ENCODE results near the gene MYO7B.
A peak's percentile ranks its signal among the peaks of the same experiment; 100 is the strongest.

MYO7B gene

DNA sequence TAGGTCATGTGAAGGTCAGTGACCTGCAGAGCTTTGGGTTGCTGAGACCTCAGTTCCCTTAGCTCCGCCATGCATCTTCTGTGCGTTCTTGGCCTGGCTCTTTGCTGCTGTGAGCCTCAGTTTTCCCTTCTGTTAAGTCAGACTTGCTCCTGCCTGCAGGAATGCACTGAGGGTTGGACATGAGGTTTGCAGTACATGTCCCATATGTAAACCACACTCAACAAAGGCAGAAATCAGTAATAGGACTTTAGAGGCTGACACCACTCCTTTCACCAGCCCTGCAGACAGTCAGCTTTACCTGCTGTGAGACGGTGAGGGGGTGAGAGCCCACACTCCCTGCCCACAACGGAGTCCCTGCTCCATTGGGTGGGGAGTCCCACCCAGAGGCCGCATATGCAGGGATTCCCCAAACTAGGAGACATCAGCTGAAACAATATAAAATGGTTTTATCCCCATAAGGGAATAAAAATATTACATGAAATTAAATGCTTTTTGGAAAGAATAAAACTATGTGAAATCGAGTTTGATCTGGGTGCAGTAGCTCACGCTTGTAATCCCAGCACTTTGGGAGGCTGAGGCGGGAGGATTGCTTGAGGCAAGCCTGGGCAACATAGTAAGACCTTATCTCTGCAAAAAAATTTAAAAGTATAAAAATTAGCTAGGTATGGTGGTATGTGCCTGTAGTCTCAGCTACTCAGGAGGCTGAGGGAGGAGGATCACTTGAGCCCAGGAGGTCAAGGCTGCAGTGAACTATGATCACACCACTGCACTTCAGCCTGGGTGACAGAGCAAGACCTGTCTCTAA is 55.1 kb downstream of the MYO7B start:
- DNase-seq: no peak

DNA sequence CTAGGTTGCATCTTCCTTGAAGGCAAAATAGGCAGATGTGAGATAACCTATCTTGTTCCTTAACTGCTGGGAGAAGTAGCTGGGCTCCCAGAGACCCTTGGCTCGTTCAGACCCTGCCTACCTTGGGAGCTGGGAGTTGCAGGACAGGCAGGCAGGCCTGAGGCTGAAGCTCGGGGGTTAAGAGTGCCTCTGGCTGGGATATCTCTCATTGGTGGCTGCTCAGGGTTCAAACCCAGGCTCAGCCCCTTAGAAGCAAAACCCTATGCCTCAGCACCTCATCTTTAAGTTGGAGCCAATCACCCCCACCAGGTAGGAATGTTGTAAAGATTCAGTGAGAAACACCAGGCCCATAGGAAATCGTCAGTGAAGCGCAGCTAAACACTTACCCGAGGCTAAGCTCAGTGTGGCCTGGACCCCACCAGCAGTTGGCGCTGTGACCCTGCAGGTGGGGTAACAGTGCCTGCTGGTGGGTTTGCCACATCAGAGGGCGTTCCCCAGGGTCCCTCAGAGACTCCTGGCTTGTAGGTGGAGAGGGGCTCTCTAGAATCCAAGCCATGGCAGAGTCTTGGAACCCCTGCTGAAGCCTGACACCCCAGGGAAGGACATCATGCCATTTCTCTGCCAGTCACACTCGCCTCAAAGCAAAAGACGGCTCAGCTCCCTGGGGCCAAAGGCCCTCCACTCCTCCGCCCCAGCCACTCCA is 55.9 kb downstream of the MYO7B start:
- DNase-seq: peak in 1 of 2 donors; percentile 22

DNA sequence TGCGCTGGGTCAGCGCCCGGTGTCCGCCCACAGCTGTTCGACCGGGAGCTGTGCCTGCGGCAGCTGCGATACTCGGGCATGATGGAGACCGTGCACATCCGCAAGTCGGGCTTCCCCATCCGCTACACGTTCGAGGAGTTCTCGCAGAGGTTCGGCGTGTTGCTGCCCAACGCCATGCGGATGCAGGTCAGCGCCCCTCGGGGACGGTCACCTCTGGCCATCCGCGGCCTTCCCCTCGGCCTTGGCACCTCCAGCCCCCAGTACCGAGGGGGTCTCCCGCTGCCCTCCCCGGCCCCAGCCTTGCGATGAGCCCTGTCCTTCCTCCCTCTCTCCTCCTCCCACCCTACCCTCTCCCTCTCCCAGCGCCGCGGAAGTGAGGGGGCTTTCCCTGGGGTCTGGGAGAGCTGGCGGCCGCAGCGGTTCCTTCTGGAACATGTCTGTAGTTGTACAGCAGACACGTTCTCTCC is 57.3 kb downstream of the MYO7B start:
- no peak for DNase-seq

DNA sequence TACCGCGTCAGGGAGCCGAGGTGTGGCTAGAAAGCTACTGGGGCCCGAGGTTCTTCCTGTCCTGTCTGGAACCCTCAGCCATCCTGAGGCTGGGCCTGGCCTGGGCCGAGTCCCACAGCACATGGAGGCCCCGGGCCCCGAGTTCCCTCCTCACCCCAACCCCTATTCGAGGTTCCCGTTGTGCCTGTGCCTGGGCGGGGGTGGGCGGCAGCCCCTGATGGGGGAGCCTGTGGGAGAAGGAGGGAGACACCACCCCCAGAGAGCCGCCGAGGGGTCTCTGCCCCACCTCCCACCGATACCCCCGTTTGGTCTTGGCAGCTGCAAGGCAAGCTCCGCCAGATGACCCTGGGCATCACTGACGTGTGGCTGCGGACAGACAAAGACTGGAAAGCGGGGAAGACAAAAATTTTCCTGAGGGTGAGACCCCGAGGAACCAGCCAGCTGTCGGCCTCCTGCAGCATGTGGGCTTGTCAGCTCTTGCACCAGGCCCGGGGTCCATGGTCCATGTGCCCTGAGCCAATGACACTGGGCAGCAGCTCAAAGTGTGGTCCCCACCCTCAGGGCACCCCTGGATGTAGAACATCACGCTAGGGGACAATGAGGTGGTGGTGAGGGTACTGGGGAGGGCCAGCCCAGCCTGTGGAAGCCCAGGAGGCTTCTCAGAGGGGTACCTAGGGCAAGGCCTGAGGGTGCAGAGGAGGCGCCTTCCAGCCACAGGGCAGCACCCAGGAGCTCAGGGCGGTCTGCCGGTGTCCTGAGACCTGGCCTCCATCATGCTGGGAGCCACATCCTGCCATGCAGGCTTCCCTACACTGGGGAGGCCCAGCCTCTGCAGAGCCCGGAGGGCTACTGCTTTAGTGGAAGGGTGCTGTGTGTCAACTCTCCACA is 58.0 kb downstream of the MYO7B start:
- no peak for DNase-seq

DNA sequence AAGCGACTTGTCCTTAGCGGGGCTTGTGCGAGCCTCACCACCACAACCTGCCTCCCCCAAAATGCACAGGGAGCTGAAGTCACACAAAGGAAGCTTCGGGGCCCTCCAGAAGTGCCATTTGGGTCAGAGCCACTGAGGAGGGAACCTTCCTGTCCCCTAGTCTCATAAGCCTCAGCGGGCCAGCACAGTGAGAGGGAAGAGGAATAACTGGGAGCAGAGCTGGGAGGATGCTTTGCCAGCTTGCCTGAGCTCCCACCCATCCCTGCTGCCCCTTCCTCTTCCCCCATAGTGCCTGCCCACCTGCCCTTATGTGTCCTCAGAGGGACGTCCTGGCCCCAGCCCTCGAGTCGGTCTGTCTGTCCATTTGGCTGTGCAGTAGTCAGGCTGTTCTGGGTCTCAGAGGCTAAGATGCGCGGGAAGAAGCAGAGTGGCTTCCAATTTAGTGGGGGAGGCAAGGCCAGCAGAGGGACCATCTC is 58.7 kb downstream of the MYO7B start:
- no peak for DNase-seq

DNA sequence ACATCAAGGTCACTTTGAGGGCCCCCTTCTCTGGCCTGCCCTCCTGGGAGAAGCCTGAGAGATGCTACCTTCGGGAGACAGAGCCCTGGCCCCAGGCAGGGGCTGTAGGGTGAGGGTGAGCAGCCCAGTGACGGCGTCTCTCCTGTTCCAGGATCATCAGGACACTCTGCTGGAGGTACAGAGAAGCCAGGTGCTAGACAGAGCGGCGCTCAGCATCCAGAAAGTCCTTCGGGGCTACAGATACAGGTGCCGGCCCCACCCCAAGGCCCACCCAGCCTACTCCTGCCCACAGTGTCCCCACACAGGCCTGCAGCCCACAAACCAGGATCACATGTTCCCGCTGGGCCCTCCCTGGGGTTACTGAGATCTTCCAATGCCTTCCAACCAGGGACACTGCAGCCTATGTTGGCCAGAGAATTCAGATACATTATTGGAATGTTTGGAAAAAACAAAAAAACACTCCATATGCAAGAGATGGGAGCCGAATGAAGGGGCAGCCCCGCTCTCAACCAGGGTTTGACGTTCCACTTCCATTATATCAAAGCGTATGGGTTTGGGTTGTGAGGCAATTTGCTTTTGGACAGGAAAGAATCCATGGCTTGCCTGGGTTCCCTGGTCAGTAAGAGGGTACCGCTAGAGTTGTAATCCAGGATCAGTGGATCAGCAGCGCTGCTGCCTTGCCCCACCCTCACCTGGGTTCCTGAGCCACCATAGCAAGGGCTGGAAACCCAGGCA is 61.0 kb downstream of the MYO7B start:
- no peak for DNase-seq

DNA sequence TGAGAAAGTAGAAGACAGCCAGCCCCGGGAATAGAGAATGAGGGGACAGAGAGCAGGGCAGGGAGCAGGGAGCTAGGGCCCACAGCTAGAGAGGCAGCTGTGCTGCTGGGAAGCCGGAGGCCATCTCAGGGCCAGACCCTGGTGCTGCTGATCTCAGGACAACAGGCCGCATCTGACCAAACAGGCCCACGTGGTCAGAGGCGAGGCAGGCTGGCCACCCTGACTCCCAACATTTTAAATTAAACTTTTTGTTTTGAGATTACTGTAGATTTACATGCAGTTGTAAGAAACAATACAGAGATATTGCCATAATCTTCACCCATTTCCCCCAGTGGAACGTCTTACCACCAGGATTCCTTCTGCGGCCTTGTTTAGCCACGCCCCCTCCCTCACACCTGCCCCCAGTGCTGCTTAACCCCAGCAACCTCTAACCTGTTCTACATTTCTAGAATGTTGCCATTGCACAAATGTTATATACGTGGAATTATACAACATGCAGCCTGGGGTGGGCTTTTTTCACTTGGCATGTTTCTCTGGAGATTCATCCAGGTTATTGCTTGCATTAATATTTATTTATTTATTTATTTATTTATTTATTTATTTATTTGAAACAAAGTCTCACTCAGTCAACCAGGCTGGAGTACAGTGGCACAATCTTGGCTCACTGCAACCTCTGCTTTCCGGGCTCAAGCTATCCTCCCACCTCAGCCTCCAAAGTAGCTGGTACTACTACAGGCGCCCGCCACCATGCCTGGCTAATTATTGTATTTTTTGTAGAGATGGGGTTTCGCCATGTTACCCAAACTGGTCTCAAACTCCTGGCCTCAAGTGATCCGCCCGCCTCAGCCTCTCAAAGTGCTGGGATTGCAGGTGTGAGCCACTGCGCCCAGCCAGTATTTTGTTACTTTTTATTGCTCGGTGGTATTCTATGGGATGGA is 61.8 kb downstream of the MYO7B start:
- no peak for DNase-seq

DNA sequence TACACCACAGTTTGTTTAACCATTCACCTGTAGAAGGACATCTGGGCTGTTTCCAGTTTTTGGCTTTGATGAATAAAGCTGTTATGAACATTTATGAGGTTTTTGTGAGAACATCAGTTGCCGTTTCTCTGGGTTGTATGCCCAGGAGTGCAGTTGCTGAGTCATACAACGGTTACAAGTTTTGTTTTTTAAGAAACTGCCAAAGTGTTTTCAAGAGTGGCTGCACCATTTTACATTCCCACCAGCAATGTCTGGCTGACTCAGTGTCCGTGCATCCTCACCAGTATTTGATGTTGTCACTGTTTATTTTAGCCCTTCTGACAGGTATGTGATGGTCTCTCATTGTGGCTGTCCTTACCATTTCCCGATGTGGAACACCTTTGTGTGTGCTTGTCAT is 62.5 kb downstream of the MYO7B start:
- DNase-seq: no peak

DNA sequence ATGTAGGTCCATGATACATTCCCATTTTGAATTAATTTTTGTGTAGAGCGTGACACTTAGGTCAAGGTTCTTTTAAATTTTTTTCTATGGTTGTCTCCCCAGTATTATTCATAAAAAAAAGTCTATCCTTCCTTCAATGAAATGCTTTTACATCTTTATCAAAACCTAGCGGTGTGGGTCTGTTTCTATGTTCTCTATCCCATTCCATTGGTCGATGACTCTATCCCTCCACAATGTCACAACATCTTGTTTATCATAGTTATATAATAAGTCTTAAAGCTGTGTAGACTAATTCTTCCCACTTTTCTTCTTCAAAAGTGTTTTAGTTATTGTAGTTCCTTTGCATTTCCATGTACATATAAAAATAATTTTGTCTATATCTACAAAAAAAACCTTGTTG is 63.2 kb downstream of the MYO7B start:
- DNase-seq: no peak

DNA sequence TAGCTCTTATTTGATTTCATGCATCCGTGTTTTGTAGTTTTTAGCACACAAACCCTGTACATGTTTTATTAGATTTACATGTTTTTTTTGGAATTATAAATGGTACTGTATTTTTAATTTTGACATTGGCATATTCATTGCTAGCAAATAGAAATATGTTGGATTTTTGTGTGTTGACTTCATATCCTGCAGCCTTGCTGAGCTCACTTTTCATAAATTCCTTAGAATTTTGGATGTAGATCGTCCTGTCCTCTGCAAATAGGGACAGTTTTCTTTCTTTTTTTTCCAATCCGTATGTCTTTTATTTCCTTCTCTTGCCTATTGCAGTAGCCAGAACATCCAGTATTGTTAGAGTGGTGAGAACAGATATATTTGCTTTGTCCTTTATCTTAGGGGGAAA is 63.7 kb downstream of the MYO7B start:
- no peak for DNase-seq

DNA sequence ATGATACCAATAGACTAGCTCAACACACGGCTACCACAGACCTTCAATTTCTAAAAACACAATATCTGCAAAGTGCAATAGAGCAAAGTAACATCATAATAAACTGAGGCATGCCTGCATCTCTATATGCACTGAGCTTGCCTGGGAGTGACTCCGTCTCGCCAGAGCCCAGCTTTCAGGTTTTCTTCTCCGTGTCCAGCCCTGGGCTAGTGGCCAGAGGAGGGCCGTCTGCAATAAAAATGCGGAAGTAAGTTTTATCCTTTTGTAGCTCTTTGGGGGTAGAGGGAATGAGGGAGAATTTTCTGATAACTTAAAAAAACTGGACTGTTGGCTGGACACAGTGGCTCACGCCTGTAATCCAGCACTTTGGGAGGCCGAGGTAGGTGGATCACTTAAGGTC is 69.5 kb downstream of the MYO7B start:
- no peak for DNase-seq

DNA sequence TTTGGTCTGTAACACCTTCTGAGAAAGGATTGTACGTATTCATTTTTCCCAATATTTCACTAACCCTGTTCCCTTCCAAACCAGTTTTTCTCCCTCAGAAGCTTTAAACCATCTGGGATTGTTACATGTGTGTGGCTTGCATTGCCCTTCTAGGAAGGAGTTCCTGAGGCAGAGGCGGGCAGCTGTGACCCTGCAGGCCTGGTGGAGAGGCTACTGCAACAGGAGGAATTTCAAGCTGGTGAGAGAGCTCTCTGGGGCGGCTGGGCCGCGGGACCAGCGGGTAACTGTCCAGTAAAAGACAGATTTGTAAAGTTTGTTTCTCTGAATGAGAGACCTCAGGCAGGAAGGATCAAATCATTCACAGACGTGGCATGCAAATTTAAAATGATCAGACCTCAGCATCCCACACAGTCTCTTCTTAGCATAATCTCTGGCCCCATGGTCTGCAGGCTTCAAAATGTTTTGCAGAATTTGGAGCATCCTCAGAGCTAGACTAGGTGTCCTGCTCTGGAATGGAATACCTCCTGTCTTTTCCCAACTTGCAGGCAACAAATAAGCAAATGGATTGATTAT is 70.3 kb downstream of the MYO7B start:
- no peak for DNase-seq

DNA sequence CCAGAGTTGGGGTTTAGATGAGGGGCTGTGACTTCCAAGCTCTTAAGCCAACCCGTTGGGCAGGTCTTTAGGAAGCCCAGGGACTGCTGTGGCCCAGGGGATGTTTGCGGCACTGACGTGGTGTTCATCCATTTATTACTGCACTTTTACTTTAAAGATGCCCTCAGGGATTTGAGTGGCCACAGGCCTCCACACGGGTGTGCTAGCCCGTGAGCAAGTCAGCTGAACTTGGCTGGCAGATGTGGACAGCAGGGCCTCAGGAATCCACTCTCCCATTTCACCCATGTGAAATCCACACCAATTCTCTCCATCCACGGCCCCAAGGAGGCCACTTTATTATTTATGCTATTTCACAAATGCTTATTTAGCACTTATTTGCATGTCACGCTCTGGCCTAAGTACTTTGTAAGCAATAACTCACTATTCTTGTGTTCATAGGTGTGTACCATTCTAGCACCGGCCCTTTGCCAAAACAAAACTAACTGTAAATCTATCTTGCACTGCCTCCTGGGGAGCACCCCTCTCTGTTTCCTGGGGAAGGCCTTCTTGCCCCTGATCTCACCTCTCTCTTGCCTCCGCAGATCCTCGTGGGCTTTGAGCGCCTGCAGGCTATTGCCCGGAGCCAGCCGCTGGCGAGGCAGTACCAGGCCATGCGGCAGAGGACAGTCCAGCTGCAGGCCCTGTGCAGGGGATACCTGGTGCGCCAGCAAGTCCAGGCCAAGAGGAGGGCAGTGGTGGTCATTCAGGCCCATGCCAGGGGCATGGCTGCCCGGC is 71.3 kb downstream of the MYO7B start:
- DNase-seq: no peak

DNA sequence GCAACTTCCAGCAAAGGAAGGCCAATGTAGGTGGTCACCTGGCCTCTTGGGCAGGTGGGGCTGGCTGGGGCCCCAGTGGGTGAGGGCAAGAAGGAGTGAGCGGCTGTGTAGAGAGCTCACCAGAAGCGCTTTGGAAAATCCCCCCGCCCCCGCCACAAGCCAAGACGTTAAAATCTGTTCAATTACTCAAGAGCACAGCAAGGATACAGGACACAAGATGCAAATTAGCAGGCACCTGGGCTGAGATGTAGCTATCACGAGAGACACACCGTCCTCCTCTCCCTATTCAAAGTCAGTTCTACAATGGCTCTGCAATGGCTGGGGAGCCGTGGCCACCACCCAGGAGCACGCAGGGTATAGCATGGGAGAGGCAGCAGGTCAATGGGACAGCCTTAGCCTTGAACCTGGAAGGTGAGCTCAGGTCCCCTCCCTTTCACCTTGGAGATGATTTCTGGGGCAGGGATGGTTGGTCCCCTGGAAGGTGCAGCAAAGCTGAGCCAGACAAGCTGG is 72.0 kb downstream of the MYO7B start:
- DNase-seq: no peak

DNA sequence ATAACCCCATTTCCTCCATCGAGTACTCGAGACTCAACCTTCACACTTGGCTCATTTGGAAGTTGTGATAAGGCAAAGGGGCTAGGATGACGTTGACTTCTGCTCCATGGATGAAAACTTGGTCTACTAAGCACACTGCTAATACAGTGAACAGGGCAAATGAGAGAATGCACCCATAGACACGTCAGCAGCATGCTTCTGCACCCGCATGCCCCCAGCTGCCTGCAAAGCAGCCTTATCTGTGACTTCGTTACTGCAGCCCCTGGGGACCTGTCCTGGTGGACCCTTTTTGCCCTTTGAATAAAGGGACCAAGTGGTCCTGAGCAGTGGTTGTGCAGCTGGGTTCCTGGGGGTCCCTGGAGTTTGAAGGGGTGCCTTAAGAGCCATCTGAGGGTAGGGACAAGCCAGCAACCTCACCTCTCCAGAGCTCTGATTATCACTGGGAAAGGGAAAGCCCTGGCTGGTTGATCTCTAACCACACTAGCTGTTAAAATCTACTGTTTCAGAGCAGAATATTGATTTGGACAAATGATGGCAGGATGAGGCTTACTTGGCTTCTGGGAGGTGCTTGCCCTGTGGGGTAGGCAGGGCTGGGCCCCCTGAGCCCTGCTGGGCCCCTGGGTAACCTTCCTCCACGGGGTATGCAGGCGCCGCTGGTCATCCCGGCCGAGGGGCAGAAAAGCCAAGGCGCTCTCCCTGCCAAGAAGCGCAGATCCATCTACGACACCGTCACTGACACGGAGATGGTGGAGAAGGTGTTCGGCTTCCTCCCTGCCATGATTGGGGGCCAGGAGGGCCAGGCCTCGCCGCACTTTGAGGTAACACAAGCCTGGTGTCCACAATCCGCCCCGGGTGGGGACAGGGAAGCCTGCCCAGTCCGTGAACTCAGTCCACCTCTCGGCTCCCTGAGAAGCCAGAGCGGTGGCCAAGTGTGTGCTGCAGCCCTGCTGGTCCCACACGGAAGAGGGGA is 72.9 kb downstream of the MYO7B start:
- no peak for DNase-seq

DNA sequence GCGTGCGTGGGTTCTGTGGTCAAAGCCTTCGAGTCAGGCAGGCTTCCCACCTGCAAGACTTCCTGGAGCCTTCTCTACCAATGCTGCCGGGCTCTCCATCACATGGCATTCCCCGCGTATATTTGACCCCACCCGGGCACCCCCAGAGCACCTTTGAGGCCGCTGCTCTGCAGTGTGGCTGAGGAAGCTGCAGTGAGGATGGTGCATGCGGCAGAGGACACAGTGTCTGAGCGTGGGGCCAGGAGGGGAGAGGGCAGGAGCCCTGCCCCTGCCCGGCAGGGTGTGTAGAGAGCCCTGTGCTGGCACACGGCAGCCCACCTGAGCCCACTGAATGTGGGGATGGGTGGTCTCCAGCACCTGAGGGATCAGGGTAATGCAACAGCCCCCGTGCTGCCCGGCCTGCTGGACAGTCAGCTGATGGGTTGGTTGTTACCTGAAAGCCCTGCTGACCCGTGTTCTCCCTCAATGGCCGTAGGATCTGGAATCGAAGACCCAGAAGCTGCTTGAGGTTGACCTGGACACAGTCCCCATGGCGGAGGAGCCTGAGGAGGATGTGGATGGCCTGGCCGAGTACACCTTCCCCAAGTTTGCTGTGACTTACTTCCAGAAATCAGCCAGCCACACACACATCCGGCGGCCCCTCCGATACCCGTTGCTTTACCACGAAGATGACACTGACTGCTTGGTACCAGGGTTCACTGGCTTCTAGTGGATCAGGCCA is 73.7 kb downstream of the MYO7B start:
- DNase-seq: no peak

DNA sequence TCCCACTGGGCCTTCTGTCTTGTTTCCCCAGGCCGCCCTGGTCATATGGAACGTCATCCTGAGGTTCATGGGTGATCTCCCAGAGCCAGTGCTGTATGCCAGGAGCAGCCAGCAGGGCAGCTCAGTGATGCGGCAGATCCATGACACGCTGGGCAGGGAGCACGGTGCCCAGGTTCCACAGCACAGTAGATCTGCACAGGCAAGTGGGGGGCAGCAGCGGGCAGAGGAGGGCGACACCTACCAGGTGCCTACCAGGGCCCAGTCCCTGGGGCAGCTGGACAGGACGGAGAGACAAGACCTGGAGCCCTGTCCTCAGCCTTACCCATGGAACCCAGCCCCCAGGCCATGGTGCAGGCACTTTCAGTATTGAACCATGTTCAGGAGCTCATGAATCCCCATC is 74.3 kb downstream of the MYO7B start:
- no peak for DNase-seq

DNA sequence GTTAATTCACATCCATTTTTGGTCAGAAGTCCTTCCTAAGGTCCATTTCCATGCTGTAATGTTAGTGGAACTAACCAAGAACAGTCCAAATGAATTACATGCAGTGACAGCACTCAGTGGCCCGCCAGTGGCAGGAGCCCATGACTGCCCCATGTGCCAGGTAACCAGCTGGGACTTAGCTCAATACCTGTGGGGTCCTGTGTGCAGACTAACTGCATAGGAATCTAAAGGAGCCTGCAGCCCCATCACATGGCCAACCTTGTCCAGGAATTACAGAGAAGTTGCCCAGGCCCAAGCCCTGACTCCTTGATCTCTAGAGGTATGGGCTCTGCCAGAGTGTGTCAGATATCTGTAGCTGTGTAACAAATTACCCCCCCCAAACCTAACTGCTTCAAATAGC is 75.1 kb downstream of the MYO7B start:
- DNase-seq: no peak

Data from bone marrow (tissue), 2 donors.